Keratinocyte (primary cell): ENCODE data around the gene SERGEF. TPM values are rescaled to one million over a fixed set of nuclear protein-coding genes. Genes with fewer than 3 reads are reported as not detected.

ENCODE experiments used
- DNase-seq: peaks from one replicate; pipeline ENCODE4 v3.0.0-alpha.2; 2011; ENCODE audit warnings: low read depth, missing footprints, low spot score
- FAIRE-seq: peaks from 2 replicates; lab custom pipeline; 2011; peaks lifted over from hg19 to GRCh38; lab: Jason Lieb, UNC
- H2AFZ ChIP-seq: 2 replicates; pipeline ENCODE4 v1.6.0; 2012; ENCODE audit warnings: low read length, control low read depth, inconsistent platforms; ENCODE audit not compliant: control insufficient read depth
- H3K27ac ChIP-seq: 2 replicates; pipeline ENCODE4 v1.5.1; 2011; ENCODE audit warnings: low read length; ENCODE audit not compliant: control insufficient read depth, insufficient read depth
- H3K27me3 ChIP-seq: 3 replicates; pipeline ENCODE4 v1.6.0; 2011; ENCODE audit warnings: low read length; ENCODE audit not compliant: control insufficient read depth, insufficient read depth; ENCODE audit errors: extremely low read depth
- H3K36me3 ChIP-seq, 2 experiments: 2 replicates in 1 of 2; 3 replicates in 1 of 2; pipeline ENCODE4 v1.5.1; 2011; ENCODE audit warnings: low read length in 2 of 2, mild to moderate bottlenecking in 1 of 2; ENCODE audit not compliant: control insufficient read depth in 2 of 2, insufficient read depth in 2 of 2; ENCODE audit errors: extremely low read depth in 1 of 2
- H3K4me1 ChIP-seq: 3 replicates; pipeline ENCODE4 v1.5.1; 2011; ENCODE audit warnings: low read length; ENCODE audit not compliant: control insufficient read depth, insufficient read depth; ENCODE audit errors: extremely low read depth
- H3K4me2 ChIP-seq: 3 replicates; pipeline ENCODE4 v1.6.0; 2011; ENCODE audit warnings: low read depth, low read length; ENCODE audit not compliant: control insufficient read depth, insufficient read depth; ENCODE audit errors: extremely low read depth
- H3K4me3 ChIP-seq, 3 experiments: fragments of 200-600 bp in 1 of 3; sonication (generic) in 1 of 3; 2 replicates in 2 of 3; 3 replicates in 1 of 3; pipeline ENCODE4 v1.5.1; 2011 to 2016; ENCODE audit warnings: low read length in 3 of 3, mild to moderate bottlenecking in 3 of 3, control low read depth in 2 of 3, inconsistent platforms in 1 of 3, low read depth in 1 of 3, mixed read lengths in 1 of 3, mixed run types in 1 of 3, moderate library complexity in 1 of 3; ENCODE audit not compliant: control insufficient read depth in 2 of 3, insufficient read depth in 2 of 3; ENCODE audit errors: extremely low read depth in 1 of 3
- H3K79me2 ChIP-seq: 2 replicates; pipeline ENCODE4 v1.6.0; 2012; ENCODE audit warnings: low read length; ENCODE audit not compliant: control insufficient read depth, insufficient read depth
- H3K9ac ChIP-seq: 3 replicates; pipeline ENCODE4 v1.6.0; 2011; ENCODE audit warnings: low read length; ENCODE audit not compliant: control insufficient read depth, insufficient read depth; ENCODE audit errors: extremely low read depth
- H3K9me1 ChIP-seq: 3 replicates; pipeline ENCODE4 v1.6.0; 2011; ENCODE audit warnings: low read length; ENCODE audit not compliant: control insufficient read depth, insufficient read depth; ENCODE audit errors: extremely low read depth
- H3K9me3 ChIP-seq: 2 replicates; pipeline ENCODE4 v1.5.1; 2012; ENCODE audit warnings: low read depth, low read length; ENCODE audit not compliant: control insufficient read depth
- H4K20me1 ChIP-seq: 3 replicates; pipeline ENCODE4 v1.6.0; 2011; ENCODE audit warnings: low read length; ENCODE audit not compliant: control insufficient read depth, insufficient read depth; ENCODE audit errors: extremely low read depth
- EZH2 ChIP-seq: IDR thresholded peaks from one replicate; pipeline ENCODE4 v1.6.1; 2012; ENCODE audit warnings: inconsistent platforms, mild to moderate bottlenecking, low read length, moderate library complexity
- dilution Hi-C: fragments of 300-500 bp; cut with MboI; formaldehyde crosslinking; loops from one replicate; pipeline ENCODE4 v1.7.0; 2020; ENCODE audit warnings: low sequenced_read_pairs; ENCODE audit not compliant: extremely low pct_ligation_motif_present
- polyA plus RNA-seq, 5 experiments: library from polyadenylated mRNA; depleted of rRNA in 3 of 5; stranded (reverse) in 3 of 5; stranded (forward) in 1 of 5; unstranded in 1 of 5; fragments of >200 nt; gene quantifications; 1 replicate in 1 of 5; 2 replicates in 3 of 5; 3 replicates in 1 of 5; pipeline versions ENCODE4 v1.2.1 to v1.2.3, GENCODE V29; 2011 to 2012; ENCODE audit warnings: missing spikeins in 2 of 5, low read depth in 1 of 5, low replicate concordance in 1 of 5
- TF ChIP-seq, protein P1 (sequence below), 3 experiments: IDR thresholded peaks in 1 of 3; conservative IDR thresholded peaks in 1 of 3; optimal IDR thresholded peaks in 1 of 3; 2 replicates in 2 of 3; 3 replicates in 1 of 3; pipeline versions ENCODE3 to v1.5.1; 2011; ENCODE audit warnings: low read length in 3 of 3, mild to moderate bottlenecking in 3 of 3, moderate library complexity in 2 of 3, control low read depth in 1 of 3, inconsistent platforms in 1 of 3; ENCODE audit not compliant: insufficient read depth in 2 of 3; ENCODE audit errors: extremely low read depth in 1 of 3

Gene SERGEF
- polyA plus RNA-seq, 1 donor (not counting 4 experiments of a cell fraction or from before 2014, with no cell fraction given) = 15.6 TPM

GRCh38 chr11:17861036-17861755 lies 151.7 kb downstream of the SERGEF start:
- no peaks in the 10 kb centered on the region for H3K27me3 ChIP-seq
- no peak for DNase-seq
- H3K4me3 ChIP-seq = no peak overlapping the region
- H3K36me3 ChIP-seq = no peaks in the 10 kb centered on the region
- no peaks in the 10 kb centered on the region for H4K20me1 ChIP-seq
- no peaks in the 10 kb centered on the region for H3K9me1 ChIP-seq
- H3K4me2 ChIP-seq = no peak overlapping the region
- no peak overlapping the region for H3K27ac ChIP-seq
- FAIRE-seq = no peak
- no peaks in the 10 kb centered on the region for H3K9me3 ChIP-seq
- no peak for TF ChIP-seq EZH2
- TF ChIP-seq, protein P1, sequence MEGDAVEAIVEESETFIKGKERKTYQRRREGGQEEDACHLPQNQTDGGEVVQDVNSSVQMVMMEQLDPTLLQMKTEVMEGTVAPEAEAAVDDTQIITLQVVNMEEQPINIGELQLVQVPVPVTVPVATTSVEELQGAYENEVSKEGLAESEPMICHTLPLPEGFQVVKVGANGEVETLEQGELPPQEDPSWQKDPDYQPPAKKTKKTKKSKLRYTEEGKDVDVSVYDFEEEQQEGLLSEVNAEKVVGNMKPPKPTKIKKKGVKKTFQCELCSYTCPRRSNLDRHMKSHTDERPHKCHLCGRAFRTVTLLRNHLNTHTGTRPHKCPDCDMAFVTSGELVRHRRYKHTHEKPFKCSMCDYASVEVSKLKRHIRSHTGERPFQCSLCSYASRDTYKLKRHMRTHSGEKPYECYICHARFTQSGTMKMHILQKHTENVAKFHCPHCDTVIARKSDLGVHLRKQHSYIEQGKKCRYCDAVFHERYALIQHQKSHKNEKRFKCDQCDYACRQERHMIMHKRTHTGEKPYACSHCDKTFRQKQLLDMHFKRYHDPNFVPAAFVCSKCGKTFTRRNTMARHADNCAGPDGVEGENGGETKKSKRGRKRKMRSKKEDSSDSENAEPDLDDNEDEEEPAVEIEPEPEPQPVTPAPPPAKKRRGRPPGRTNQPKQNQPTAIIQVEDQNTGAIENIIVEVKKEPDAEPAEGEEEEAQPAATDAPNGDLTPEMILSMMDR (optimal IDR thresholded peaks at IDR 0.05 in 1 of 3, IDR thresholded peaks at IDR 0.05 in 1 of 3, conservative IDR thresholded peaks at IDR 0.05 in 1 of 3; ENCODE audit: extremely low read depth in 1 of 3, insufficient read depth in 2 of 3, low read length in 3 of 3) = no peak
- H3K9ac ChIP-seq = no peak overlapping the region
- dilution Hi-C loops = no loop called here
- H3K79me2 ChIP-seq = no peaks in the 10 kb centered on the region
- H3K4me1 ChIP-seq = no peaks in the 10 kb centered on the region
- no peak overlapping the region for H2AFZ ChIP-seq

- no peak overlapping the region for H3K4me2 ChIP-seq
- no peak for FAIRE-seq
- H3K9me1 ChIP-seq = no peaks in the 10 kb centered on the region
- H2AFZ ChIP-seq = no peak overlapping the region
- H3K36me3 ChIP-seq = no peaks in the 10 kb centered on the region
- no peaks in the 10 kb centered on the region for H3K4me1 ChIP-seq
- H3K27ac ChIP-seq = no peak overlapping the region
- no peaks in the 10 kb centered on the region for H4K20me1 ChIP-seq
- H3K27me3 ChIP-seq = no peaks in the 10 kb centered on the region
- no peaks in the 10 kb centered on the region for H3K79me2 ChIP-seq
- H3K9ac ChIP-seq = no peak overlapping the region
- TF ChIP-seq, protein P1 (optimal IDR thresholded peaks at IDR 0.05 in 1 of 3, IDR thresholded peaks at IDR 0.05 in 1 of 3, conservative IDR thresholded peaks at IDR 0.05 in 1 of 3; ENCODE audit: extremely low read depth in 1 of 3, insufficient read depth in 2 of 3, low read length in 3 of 3) = no peak
- TF ChIP-seq EZH2 = no peak
- DNase-seq = no peak
- dilution Hi-C loops = no loop called here
- no peak overlapping the region for H3K4me3 ChIP-seq
- no peaks in the 10 kb centered on the region for H3K9me3 ChIP-seq
These were observed 153.3 kb downstream of the SERGEF start for GRCh38 chr11:17859552-17859951.
